ENCODE results near the gene PEX16. TPM values are rescaled to one million over a fixed set of nuclear protein-coding genes. Genes with fewer than 3 reads are reported as not detected.

Gene PEX16
- total RNA-seq, 2 experiments from 2014 or later, result 56.3 to 62.0 TPM

DNA sequence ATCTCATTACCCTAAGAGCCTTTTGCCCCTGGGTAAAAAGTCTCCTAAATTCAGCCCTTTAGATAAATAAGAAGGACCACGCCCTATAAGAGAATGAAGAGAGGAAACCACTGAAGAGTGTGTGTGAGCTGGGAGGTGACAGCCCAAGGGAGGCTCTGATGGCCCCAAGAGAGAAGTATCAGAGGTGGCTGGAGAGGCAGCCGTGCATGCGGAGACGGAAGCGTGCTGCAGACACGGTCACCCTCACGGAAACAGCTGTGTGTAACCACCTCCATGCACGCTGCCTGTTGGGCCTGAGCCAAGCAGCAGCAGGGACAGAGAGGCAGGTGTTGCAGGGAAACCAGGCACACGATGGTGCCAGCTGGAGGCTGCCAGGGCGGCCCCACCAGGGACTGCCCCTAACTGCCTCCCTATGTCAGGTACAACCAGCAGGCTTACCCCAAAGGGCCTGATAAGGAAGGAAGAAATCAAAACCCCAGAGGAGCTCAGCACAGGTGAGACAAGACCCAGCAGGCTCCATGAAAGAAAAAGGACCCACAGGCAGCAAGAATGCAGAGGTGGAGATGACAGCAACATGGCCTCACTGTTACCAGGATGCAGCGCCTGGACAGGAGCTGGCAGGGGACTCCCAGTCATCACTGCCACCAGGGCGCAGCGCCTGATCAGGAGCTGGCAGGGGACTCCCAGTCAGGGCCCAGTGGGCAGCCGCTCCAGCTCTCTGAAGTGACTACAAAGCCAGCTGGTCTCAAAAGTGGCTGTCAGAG, 12.5 kb upstream of the PEX16 start:
- Mint-ChIP-seq H3K9me3 (no peaks in the 10 kb centered on the region), H3K36me3 (ENCODE audit: low read depth) (peaks cover 34% of the 10 kb centered on the region), H3K27ac (peak overlapping the region; percentile 82), H3K4me3 (peak overlapping the region; percentile 64), H3K4me1 (ENCODE audit: low read depth) (peaks cover 25% of the 10 kb centered on the region), H3K27me3 (no peaks in the 10 kb centered on the region)
- peak overlapping the region; percentile 26 to 68 for H3K27ac ChIP-seq (ENCODE audit: low read depth in 1 of 2, low read length in 2 of 2)
- peaks cover 46% of the 10 kb centered on the region for H3K4me1 ChIP-seq (ENCODE audit: insufficient read depth, low read length)
- TF ChIP-seq, protein P1, sequence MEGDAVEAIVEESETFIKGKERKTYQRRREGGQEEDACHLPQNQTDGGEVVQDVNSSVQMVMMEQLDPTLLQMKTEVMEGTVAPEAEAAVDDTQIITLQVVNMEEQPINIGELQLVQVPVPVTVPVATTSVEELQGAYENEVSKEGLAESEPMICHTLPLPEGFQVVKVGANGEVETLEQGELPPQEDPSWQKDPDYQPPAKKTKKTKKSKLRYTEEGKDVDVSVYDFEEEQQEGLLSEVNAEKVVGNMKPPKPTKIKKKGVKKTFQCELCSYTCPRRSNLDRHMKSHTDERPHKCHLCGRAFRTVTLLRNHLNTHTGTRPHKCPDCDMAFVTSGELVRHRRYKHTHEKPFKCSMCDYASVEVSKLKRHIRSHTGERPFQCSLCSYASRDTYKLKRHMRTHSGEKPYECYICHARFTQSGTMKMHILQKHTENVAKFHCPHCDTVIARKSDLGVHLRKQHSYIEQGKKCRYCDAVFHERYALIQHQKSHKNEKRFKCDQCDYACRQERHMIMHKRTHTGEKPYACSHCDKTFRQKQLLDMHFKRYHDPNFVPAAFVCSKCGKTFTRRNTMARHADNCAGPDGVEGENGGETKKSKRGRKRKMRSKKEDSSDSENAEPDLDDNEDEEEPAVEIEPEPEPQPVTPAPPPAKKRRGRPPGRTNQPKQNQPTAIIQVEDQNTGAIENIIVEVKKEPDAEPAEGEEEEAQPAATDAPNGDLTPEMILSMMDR (IDR thresholded peaks at IDR 0.05), result no peak
- H3K9me3 ChIP-seq (ENCODE audit: control insufficient read depth in 1 of 2, insufficient read depth in 1 of 2, low read length in 2 of 2), result no peaks in the 10 kb centered on the region
- ChIA-PET POLR2A (interaction anchor here (0.6 to 2.6 kb wide), 2 partner anchors 12 to 52 kb away, joined by 3 to 22 read pairs; partner anchors contain the start of gene PEX16), CTCF (no interaction called here)
- H3K4me3 ChIP-seq (ENCODE audit: low read length), result peak overlapping the region; percentile 7
- H3K36me3 ChIP-seq (ENCODE audit: insufficient read depth, low read length), result peaks cover 29% of the 10 kb centered on the region
- intact Hi-C loops (cut with DNase I, micrococcal nuclease), result no loop called here
- ATAC-seq (ENCODE audit: poor library complexity) (peak; percentile 80), DNase-seq (peak in 7 of 14 experiments; percentile 30 to 74 (median 49))
- no peaks in the 10 kb centered on the region for H3K27me3 ChIP-seq (ENCODE audit: control insufficient read depth in 1 of 2, insufficient read depth in 2 of 2, low read length in 2 of 2)

DNA sequence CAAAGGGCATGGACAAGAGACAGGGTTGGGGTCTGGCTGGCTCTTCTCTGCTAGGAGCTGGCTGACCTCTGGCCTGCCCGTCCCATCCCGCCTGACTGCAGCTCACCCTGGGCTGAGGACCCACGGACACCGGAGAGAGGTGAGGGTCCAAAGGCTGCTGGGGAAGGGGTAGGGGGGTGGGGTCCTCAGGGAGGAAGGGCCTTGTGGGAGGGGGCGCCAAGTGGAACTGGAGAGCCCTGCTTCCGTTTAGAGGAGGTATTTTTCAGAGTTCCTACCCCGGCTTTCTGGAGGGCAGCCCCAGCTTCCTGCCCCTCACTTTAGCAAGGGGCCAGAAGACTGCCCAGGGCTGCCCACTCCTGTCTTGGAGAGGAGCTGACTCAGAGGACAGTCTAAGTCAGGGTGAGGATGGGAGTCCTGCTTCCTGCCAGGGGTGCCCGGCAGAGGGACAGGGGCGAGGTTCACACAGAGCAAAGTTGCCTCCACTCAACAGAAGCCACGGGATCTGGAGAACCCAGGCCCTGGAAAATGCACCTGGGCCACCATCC, 11.9 kb upstream of the PEX16 start:
- H3K4me3 Mint-ChIP-seq, result no peak overlapping the region
- peaks cover 46% of the 10 kb centered on the region for H3K4me1 ChIP-seq (ENCODE audit: insufficient read depth, low read length)
- peaks cover 22% of the 10 kb centered on the region for H3K36me3 ChIP-seq (ENCODE audit: insufficient read depth, low read length)
- peak; percentile 28 for ATAC-seq (ENCODE audit: poor library complexity)
- no peaks in the 10 kb centered on the region for H3K9me3 ChIP-seq (ENCODE audit: control insufficient read depth in 1 of 2, insufficient read depth in 1 of 2, low read length in 2 of 2)
- ChIA-PET CTCF (no interaction called here), POLR2A (interaction anchor here (0.6 to 2.6 kb wide), 2 partner anchors 12 to 53 kb away, joined by 3 to 22 read pairs; partner anchors contain the start of gene PEX16)
- H3K4me3 ChIP-seq (ENCODE audit: low read length), result peak overlapping the region; percentile 7
- H3K4me1 Mint-ChIP-seq (ENCODE audit: low read depth), result peaks cover 25% of the 10 kb centered on the region
- DNase-seq, result no peak
- peak overlapping the region; percentile 82 for H3K27ac Mint-ChIP-seq
- TF ChIP-seq, protein P1 (IDR thresholded peaks at IDR 0.05), result no peak
- peak overlapping the region in 1 of 2 donors; percentile 68 for H3K27ac ChIP-seq (ENCODE audit: low read depth in 1 of 2, low read length in 2 of 2)
- peaks cover 28% of the 10 kb centered on the region for H3K36me3 Mint-ChIP-seq (ENCODE audit: low read depth)
- H3K27me3 Mint-ChIP-seq, result no peaks in the 10 kb centered on the region
- intact Hi-C loops (cut with DNase I, micrococcal nuclease), result no loop called here
- H3K9me3 Mint-ChIP-seq, result no peaks in the 10 kb centered on the region
- H3K27me3 ChIP-seq (ENCODE audit: control insufficient read depth in 1 of 2, insufficient read depth in 2 of 2, low read length in 2 of 2), result no peaks in the 10 kb centered on the region

DNA sequence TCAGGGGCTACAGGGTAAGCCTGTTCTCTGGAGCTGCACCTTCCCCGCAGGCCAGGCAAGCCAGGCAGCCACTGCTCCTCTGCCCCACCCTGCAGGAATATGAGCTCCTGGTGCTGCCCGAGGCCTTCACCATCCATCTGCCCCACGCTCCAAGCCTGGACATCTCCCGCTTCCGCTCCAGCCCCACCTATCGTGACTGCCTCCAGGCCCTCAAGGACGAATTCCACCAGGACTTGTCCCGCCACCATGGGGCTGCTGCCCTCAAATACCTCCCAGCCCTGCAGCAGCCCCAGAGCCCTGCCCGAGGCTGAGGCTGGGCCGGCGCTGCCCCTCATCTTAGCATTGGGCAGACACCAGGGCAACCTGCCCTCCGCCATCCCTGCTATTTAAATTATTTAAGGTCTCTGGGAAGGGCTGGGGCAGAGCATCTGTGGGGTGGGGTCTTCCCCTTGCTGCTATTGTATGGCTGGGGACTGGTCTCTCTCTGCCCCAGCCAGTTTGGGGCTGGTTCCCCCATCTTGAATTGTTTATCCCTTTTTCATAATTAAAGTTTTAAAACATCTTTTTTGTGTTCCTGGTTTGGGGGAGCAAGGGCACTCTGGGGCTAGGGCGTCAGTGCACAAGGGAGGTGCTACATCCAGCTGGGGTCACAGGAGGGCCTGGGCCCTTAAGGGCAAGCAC, 11.0 kb upstream of the PEX16 start:
- intact Hi-C loops (cut with DNase I, micrococcal nuclease), result no loop called here
- Histone ChIP-seq H3K36me3 (ENCODE audit: insufficient read depth, low read length) (peaks cover 14% of the 10 kb centered on the region), H3K27me3 (ENCODE audit: control insufficient read depth in 1 of 2, insufficient read depth in 2 of 2, low read length in 2 of 2) (no peaks in the 10 kb centered on the region), H3K27ac (ENCODE audit: low read depth in 1 of 2, low read length in 2 of 2) (no peak overlapping the region), H3K4me1 (ENCODE audit: insufficient read depth, low read length) (peaks cover 50% of the 10 kb centered on the region), H3K4me3 (ENCODE audit: low read length) (no peak overlapping the region), H3K9me3 (ENCODE audit: control insufficient read depth in 1 of 2, insufficient read depth in 1 of 2, low read length in 2 of 2) (no peaks in the 10 kb centered on the region)
- ChIA-PET POLR2A (interaction anchor here (2.6 kb wide), 1 partner anchor 11 kb away, joined by 22 read pairs; the partner anchor contains the start of gene PEX16), CTCF (no interaction called here)
- Mint-ChIP-seq H3K36me3 (ENCODE audit: low read depth) (peaks cover 19% of the 10 kb centered on the region), H3K27ac (no peak overlapping the region), H3K4me3 (no peak overlapping the region), H3K9me3 (no peaks in the 10 kb centered on the region), H3K27me3 (peaks cover 5% of the 10 kb centered on the region), H3K4me1 (ENCODE audit: low read depth) (peaks cover 25% of the 10 kb centered on the region)
- TF ChIP-seq, protein P1 (IDR thresholded peaks at IDR 0.05), result no peak
- DNase-seq (peak in 1 of 14 experiments; percentile 17), ATAC-seq (ENCODE audit: poor library complexity) (no peak)
